Retinal pigment epithelial cell (primary cell): ENCODE results near the gene MMEL1.

Experiments used
- DNase-seq: peaks from one replicate; pipeline ENCODE4 v3.0.0-alpha.2; 2010; ENCODE audit warnings: low read depth
- H3K4me3 ChIP-seq: 2 replicates; pipeline ENCODE4 v1.5.1; 2011; ENCODE audit warnings: mild to moderate bottlenecking, low read length, control low read depth, moderate library complexity
- CTCF ChIP-seq: conservative IDR thresholded peaks from 2 replicates; pipeline ENCODE4 v1.5.1; 2011; ENCODE audit warnings: low read depth, low read length, control low read depth, inconsistent platforms

MMEL1 gene

DNA sequence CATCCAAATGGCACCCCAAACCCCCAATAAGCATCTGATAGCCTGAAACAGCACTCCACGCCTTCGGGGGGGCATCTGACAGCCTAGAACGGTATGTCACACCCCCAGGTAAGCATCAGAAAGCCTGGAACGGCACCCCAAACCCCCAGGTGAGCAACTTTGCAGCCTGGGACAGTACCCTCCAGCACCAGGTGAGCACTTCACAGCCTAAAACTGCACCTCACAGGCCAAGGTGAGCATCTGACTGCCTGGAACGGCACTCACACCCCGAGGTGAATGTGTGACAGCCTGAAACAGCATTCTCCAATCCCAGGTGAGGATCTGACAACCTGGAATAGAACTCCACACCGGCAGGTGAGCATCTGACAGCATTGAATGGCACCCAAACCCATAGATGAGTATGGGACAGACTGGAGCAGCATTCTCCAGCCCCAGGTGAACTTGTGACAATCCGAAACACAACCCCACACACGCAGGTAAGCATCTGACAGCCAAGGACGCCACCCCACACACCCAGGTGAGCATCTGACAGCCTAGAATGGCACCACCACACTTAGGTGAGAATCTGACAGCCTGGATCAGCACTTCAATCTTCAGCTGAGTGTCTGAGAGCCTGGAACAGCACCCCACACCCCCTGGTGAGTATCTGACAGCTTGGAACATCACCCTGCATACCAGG lies 18.3 kb upstream of the MMEL1 start:
- H3K4me3 ChIP-seq, result no peak overlapping the region
- no peak for TF ChIP-seq CTCF
- DNase-seq, result no peak

GRCh38 chr1:2646837-2647236 lies 14.0 kb upstream of the MMEL1 start:
- TF ChIP-seq CTCF, result no peak
- H3K4me3 ChIP-seq, result no peak overlapping the region
- DNase-seq, result no peak

DNA sequence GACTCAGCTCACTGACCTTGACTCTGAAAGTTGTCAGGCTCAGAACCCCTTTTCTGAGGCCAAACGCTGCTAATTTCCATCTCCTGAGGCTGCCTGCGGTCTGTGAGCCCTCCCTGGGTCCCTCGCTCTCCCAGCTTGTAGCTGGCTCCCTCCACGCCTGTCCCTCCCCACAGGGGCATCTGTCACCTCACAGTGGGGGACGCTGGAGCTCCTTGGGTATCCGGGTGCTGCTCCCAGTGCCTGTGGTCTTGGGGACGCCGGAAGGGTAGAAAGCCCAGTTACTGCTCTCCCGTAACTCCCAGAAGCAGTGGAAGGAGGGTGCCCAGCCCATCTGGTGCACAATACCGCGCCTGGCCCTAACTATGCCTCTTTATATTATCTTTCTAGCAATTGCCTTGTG lies 13.0 kb upstream of the MMEL1 start:
- DNase-seq, result no peak
- H3K4me3 ChIP-seq, result no peak overlapping the region
- no peak for TF ChIP-seq CTCF

DNA sequence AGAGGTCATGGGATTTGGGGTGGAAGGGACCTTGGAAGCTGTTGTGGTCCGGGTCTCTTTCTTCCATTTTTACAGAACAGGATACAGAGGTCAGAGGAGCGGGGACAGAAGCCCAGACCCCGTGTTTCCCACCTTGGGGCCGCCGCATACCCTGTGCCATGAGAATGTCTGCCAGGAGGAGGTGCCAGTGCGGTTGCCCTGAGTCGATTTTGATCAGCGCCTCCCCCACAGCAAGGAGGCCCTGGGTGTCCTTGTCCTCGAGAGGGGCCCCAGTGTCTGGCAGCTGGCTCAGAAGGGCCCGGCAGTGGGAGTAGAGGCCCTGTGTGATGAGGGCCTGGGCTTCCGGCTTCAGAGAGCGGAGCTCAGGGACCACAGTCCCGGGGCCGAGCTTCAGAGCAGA lies 12.3 kb upstream of the MMEL1 start:
- DNase-seq, result no peak
- no peak overlapping the region for H3K4me3 ChIP-seq
- TF ChIP-seq CTCF, result no peak

DNA sequence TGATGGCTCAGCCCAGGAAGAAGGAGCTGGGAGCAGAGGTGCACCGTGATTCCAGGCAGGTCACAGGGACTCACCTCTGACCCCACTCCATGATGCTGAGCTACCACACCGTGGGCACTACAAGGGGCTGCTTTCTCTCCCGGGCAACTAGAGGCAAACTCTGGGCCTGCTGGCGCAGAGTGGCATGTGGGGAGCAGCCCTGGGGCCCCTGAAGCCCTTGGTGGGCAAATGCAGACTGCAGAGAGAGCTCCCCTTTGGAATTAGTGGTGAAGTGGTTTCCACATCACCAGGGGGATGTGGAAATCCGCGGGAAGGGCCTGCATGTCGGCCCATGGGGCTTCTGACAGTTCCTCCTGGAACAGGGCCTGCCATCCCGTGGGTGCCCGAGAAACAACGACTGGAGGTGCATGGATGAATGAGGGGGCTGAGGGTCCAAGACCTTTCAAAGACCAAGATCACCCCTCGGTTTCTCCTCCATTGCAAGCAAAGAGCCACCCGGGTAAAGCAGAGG lies 11.8 kb upstream of the MMEL1 start:
- no peak for TF ChIP-seq CTCF
- no peak for DNase-seq

DNA sequence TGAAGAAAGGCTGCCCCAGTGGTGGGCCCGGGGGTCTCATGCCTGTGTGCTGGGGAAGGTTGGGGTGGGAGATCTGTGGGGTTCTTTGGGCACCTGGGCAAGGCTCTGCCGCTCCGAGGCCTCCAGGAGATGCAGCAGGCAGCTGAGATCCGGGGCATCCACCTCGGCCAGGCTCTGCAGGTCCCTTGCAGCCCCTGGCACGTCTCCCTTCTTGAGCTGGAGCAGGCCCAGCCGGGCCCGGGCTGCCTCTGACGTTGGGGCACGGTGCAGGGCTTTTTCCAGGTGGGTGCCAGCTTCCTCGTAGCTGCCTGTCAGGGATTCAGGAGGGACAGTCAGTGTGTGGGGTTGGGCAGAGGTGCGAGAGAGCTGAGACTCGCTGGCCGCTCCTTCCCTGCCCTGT lies 11.4 kb upstream of the MMEL1 start:
- no peak for TF ChIP-seq CTCF
- no peak overlapping the region for H3K4me3 ChIP-seq
- no peak for DNase-seq

More for the DNA sequence above, 11.8 kb upstream of the MMEL1 start:
- no peak overlapping the region for H3K4me3 ChIP-seq

- TF ChIP-seq CTCF, result no peak
- peak overlapping the region; percentile 61 for H3K4me3 ChIP-seq
- no peak for DNase-seq
Measured at GRCh38 chr1:2643414-2644077, 10.7 kb upstream of the MMEL1 start.
